GM13977 (cell line): ENCODE results near the gene PLEKHG3.

Source experiments
- DNase-seq: peaks from one replicate; pipeline ENCODE4 v3.0.0; 2012; ENCODE audit warnings: low spot score
- in situ Hi-C: fragments of 300-500 bp; cut with MboI; formaldehyde crosslinking; loops from one replicate; pipeline ENCODE4 v1.12.0; 2022; ENCODE audit warnings: low sequenced_read_pairs, low pct_unique_long_range_greater_than_20kb, mixed read lengths, inconsistent platforms; ENCODE audit not compliant: unreplicated experiment
- TF ChIP-seq, protein P1 (sequence below): IDR thresholded peaks from 2 replicates; pipeline ENCODE4 v1.5.1; 2012; ENCODE audit warnings: mild to moderate bottlenecking, control low read depth; ENCODE audit not compliant: insufficient read depth; ENCODE audit errors: extremely low read depth, missing control alignments

The PLEKHG3 gene

GRCh38 chr14:64680013-64680713, 24.1 kb upstream of the PLEKHG3 start:
- in situ Hi-C loops = no loop called here
- no peak for DNase-seq
- TF ChIP-seq, protein P1, sequence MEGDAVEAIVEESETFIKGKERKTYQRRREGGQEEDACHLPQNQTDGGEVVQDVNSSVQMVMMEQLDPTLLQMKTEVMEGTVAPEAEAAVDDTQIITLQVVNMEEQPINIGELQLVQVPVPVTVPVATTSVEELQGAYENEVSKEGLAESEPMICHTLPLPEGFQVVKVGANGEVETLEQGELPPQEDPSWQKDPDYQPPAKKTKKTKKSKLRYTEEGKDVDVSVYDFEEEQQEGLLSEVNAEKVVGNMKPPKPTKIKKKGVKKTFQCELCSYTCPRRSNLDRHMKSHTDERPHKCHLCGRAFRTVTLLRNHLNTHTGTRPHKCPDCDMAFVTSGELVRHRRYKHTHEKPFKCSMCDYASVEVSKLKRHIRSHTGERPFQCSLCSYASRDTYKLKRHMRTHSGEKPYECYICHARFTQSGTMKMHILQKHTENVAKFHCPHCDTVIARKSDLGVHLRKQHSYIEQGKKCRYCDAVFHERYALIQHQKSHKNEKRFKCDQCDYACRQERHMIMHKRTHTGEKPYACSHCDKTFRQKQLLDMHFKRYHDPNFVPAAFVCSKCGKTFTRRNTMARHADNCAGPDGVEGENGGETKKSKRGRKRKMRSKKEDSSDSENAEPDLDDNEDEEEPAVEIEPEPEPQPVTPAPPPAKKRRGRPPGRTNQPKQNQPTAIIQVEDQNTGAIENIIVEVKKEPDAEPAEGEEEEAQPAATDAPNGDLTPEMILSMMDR = no peak

DNA sequence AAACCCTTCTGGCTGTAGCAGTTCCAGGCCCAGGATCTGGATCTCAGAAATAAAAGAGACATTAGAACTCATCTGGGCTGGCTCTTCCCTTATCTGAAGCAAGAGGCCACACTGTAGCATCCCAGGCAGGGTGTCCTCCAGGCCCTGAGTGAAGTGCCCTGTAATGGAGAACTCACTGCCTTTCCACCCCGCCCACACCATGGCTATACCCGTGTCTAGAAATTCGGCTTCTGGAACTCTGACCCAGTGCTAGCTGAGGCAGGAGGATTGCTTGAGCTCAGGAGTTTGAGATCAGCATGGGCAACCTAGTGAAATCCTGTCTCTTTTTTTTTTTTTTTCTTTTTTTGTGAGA, 23.5 kb upstream of the PLEKHG3 start:
- in situ Hi-C loops = no loop called here
- no peak for DNase-seq
- TF ChIP-seq, protein P1 = no peak

- in situ Hi-C loops = no loop called here
- TF ChIP-seq, protein P1 = no peak
- no peak for DNase-seq
Observed at GRCh38 chr14:64681796-64682710, 22.2 kb upstream of the PLEKHG3 start.

DNA sequence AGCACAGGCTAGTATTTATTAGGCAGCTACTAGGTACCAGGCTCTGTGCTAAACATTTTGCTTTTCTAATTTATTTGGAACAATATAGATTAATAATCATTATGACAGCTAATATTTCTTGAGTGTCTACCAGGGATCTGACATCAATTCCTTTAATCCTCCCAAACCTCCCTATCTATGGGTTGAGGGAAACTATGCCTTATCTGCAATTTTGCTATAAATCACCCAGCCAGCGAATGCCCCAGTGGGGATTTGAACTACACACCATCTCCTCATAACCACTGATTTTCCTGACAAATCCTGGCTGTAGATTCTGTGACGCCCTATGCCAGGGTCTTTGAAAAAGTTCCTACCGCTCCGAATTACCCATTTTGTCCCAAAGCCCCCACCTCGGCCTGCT, 21.4 kb upstream of the PLEKHG3 start:
- in situ Hi-C loops = no loop called here
- TF ChIP-seq, protein P1 = no peak
- DNase-seq = no peak

DNA sequence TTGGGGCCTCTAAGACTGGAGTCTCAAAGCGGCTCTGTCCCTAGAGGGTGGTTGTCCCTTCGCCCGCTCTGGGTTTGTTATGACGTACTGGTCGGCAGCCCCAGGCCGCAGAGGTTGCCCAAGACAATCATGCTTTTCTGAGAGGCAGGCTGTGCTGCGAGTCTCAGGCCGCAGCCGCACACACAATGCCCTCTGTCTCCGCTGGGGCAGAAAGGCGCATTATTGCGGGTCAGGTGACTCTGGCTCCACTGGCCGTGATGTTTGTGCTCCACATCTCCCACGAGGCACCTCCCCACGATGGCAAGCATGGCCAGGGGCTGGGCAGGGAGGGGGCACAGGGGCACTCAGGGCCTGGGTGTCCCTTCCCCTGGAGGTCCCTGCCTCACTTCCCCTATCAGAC, 21.0 kb upstream of the PLEKHG3 start:
- in situ Hi-C loops = no loop called here
- DNase-seq = no peak
- TF ChIP-seq, protein P1 = no peak

- DNase-seq = no peak
- TF ChIP-seq, protein P1 = no peak
- in situ Hi-C loops = no loop called here
Observed at GRCh38 chr14:64684091-64684490, 20.1 kb upstream of the PLEKHG3 start.
